ENCODE results near the gene KLF16. TPM values are rescaled to one million over a fixed set of nuclear protein-coding genes. Genes with fewer than 3 reads are reported as not detected.
A peak's percentile ranks its signal among the peaks of the same experiment; 100 is the strongest.

The KLF16 gene
- total and polyA plus RNA-seq, 10 of the 15 experiments (the other 5 are each of a cell fraction or from before 2014, with no cell fraction given): 0.03 to 41.2 (median 2.6) TPM

DNA sequence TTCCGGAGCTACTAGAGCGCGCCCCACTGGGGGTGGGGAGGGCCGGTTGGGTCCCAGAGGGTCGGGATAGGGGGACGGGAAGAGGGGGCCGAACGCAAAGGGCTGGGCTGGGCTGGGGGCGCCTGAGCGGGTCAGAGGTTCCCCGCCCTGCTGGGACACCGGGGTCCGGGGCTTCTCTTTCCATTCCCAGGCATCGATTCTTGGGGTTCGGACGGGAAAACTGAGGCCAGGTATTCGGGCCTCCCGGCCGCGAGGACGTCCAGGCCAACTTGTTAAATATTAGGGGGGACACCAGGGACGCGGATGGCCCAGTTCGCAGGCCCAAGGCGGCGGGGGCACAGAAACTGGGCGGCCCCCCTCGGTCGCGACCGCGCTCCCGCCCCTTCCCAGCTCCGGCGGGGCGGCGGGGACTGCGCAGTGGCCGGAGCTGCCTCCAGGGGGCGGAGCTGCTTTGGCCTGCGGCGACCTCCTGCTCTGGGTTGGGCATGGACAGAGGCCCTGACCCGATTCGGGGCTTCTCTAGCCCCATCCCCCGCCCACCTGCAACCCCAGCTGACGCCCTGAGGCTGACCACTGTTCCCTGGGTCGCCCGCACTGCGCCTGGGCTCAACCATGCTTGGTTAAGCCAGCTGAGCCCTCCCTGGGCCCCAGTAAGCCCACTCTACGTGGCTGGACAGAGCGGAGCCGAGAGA is 1.2 kb upstream of the KLF16 start (continued):
- TF ChIP-seq SMC3 (IDR thresholded peaks at IDR 0.05; ENCODE audit: borderline replicate concordance, low read length): peak; percentile 49; the same call in 1 of the 2 replicates
- TF ChIP-seq PAX5 (IDR thresholded peaks at IDR 0.05; ENCODE audit: borderline replicate concordance, low read depth, low read length): 0 out of 2 replicates have a peak, but pooled peaks have one; percentile 16

DNA sequence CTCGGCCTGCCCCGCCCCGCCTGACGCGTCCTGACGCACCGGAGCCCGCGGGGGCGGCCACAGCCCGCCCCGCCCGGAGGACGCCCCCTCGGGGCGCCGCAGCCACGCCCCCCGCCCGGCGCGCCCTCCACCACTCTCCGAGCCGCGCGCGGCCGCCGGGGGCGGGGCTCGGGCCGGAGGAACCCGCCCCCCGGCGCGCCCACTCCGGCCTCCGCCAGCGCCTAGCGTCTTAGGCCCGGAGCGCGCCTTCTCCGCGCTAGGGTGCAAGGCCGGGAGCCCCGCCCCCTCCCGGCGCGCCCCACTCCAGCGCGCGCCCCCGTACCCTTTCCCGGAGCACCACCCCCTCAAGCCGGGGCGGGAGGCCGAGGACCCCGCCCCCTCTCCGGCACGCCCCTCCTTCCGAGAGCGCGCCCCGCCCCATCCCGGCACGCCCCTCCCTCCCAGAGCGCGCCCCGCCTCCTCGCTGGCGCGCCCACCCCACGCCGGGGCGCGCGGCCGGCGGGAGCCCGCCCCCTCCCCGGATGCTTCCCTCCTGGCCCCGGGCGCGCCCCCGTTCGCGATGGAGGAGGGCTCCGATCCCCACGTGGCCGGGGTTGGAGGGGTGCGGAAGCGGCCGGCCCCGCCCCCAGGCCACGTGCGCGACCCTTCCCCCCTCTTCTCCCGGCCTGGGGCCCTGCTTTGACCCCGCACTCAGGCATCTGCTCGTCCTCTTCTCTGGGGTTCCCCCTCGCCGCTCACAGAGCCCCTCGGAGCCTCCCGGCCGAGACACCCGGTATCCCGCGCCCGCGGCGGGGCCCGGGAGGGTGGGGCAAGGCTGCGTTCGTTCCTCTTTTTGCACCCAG is 480 bp upstream of the KLF16 start:
- peak overlapping the region; percentile 77 for H2AFZ ChIP-seq (ENCODE audit: control insufficient read depth, low read depth, low read length)
- H4K20me1 ChIP-seq (ENCODE audit: control insufficient read depth, insufficient read depth): peaks cover 7% of the 10 kb centered on the region; the same call in 1 of the 2 replicates
- CTCF ChIA-PET: interaction anchor here (0.7 to 1.6 kb wide), 13 partner anchors 12 to 220 kb away, joined by 3 to 19 read pairs (median 4); partner anchors contain the start of genes ABHD17A and REXO1
- H3K36me3 ChIP-seq (ENCODE audit: control insufficient read depth in 2 of 2, insufficient read depth in 2 of 2, low read length in 1 of 2): no peaks in the 10 kb centered on the region
- POLR2A ChIA-PET: interaction anchor here (0.6 to 2.0 kb wide), 9 partner anchors 11 to 407 kb away, joined by 3 to 11 read pairs (median 4); partner anchors contain the start of genes ABHD17A and MOB3A
- DNase-seq (ENCODE audit: low read depth, low spot score): peak; percentile 45
- H3K79me2 ChIP-seq (ENCODE audit: control insufficient read depth, insufficient read depth, low read length): peaks cover 45% of the 10 kb centered on the region
- H3K27ac ChIP-seq (ENCODE audit: control insufficient read depth, insufficient read depth): peak overlapping the region; percentile 95
- H3K4me1 ChIP-seq (ENCODE audit: control insufficient read depth, insufficient read depth, low read length): peaks cover 8% of the 10 kb centered on the region
- SMC1A ChIA-PET (ENCODE audit: uncharacterized antibody, unreplicated experiment): interaction anchor here (1.0 to 2.5 kb wide), 3 partner anchors 11 to 40 kb away, joined by 4 to 9 read pairs (median 6); no protein-coding TSS in a partner anchor
- in situ Hi-C loops (cut with MboI) (loop anchor here (25.0 kb wide), 1 partner anchor 1498 kb away; the partner anchor contains the start of gene NFIC), intact Hi-C loops (cut with micrococcal nuclease; ENCODE audit: unreplicated experiment) (loop anchor here (1.0 to 2.0 kb wide), 2 partner anchors 41 to 65 kb away; partner anchors contain the start of genes ADAT3 and SCAMP4)
- ATAC-seq: peak; percentile 78
- WGBS (ENCODE audit: insufficient coverage, insufficient replicate concordance, low lambda C conversion rate, missing lambda C conversion rate): under 1% methylated on average over 30 of the region's 115 CpGs
- H3K9me3 ChIP-seq (replicated peaks; ENCODE audit: control insufficient read depth, insufficient read depth, low read length): no peaks in the 10 kb centered on the region
- H3K4me3 ChIP-seq: peak overlapping the region; percentile 93
- BruUV-seq (replicated peaks): no TSS peak
- H3K27me3 ChIP-seq (replicated peaks in 1 of 2; ENCODE audit: control insufficient read depth in 2 of 2, insufficient read depth in 2 of 2, low read length in 1 of 2): no peaks in the 10 kb centered on the region
- peak; percentile 79 for FAIRE-seq
- peak overlapping the region; percentile 81 for H3K4me2 ChIP-seq (ENCODE audit: control insufficient read depth, insufficient read depth)
- peak overlapping the region; percentile 96 for H3K9ac ChIP-seq (ENCODE audit: control insufficient read depth, insufficient read depth, low read length)
- RAD21 ChIA-PET (ENCODE audit: unreplicated experiment): interaction anchor here (0.6 to 1.5 kb wide), 14 partner anchors 11 to 288 kb away, joined by 3 to 16 read pairs (median 4); partner anchors contain the start of gene AP3D1
- TF ChIP-seq ETV6 (conservative IDR thresholded peaks at IDR 0.05 in 1 of 2, IDR thresholded peaks at IDR 0.05 in 1 of 2; ENCODE audit: borderline replicate concordance in 1 of 2, low read depth in 1 of 2) (no peak), GATAD2B (conservative IDR thresholded peaks at IDR 0.05; ENCODE audit: low read depth) (peak; percentile 68; the same call in 1 of the 2 replicates), NFYA (IDR thresholded peaks at IDR 0.05; ENCODE audit: borderline replicate concordance, low read depth, low read length) (no peak), DPF2 (IDR thresholded peaks at IDR 0.05) (0 out of 2 replicates have a peak, but pooled peaks have one; percentile 63), SIN3A (IDR thresholded peaks at IDR 0.05; ENCODE audit: low read depth, low read length) (peak; percentile 93), BHLHE40 (IDR thresholded peaks at IDR 0.05; ENCODE audit: borderline replicate concordance in 1 of 2, low read depth in 2 of 2, low read length in 1 of 2) (peak; percentile 92 to 97), POLR2AphosphoS2 (IDR thresholded peaks at IDR 0.05; ENCODE audit: low read depth, low read length) (no peak), ZBED1 (IDR thresholded peaks at IDR 0.05; ENCODE audit: borderline replicate concordance) (no peak), ZNF207 (IDR thresholded peaks at IDR 0.05; ENCODE audit: borderline replicate concordance) (peak; percentile 32; the same call in 1 of the 2 replicates), HDGF (IDR thresholded peaks at IDR 0.05) (0 out of 2 replicates have a peak, but pooled peaks have one; percentile 60), TCF12 (IDR thresholded peaks at IDR 0.05; ENCODE audit: low read depth, low read length) (peak; percentile 64; the same call in 1 of the 2 replicates), POLR2A (IDR thresholded peaks at IDR 0.05; ENCODE audit: low read depth, low read length) (peak; percentile 60), RELA (IDR thresholded peaks at IDR 0.05; ENCODE audit: borderline replicate concordance, partially characterized antibody) (peak; percentile 42), ZNF24 (IDR thresholded peaks at IDR 0.05) (no peak)
- TF ChIP-seq, protein P1, sequence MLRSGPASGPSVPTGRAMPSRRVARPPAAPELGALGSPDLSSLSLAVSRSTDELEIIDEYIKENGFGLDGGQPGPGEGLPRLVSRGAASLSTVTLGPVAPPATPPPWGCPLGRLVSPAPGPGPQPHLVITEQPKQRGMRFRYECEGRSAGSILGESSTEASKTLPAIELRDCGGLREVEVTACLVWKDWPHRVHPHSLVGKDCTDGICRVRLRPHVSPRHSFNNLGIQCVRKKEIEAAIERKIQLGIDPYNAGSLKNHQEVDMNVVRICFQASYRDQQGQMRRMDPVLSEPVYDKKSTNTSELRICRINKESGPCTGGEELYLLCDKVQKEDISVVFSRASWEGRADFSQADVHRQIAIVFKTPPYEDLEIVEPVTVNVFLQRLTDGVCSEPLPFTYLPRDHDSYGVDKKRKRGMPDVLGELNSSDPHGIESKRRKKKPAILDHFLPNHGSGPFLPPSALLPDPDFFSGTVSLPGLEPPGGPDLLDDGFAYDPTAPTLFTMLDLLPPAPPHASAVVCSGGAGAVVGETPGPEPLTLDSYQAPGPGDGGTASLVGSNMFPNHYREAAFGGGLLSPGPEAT (IDR thresholded peaks at IDR 0.05; ENCODE audit: low read depth): peak; percentile 45; the same call in 1 of the 2 replicates
